Transverse colon (tissue), 4 donors: Measurements from ENCODE around the gene TTLL5.

Experiments used
- EP300 ChIP-seq: sonication (generic); formaldehyde crosslinking; IDR thresholded peaks from one replicate; pipeline ENCODE4 v1.6.1; 2017; ENCODE audit warnings: antibody characterized with exemption, low read depth
- POLR2A ChIP-seq: fragments of 450-650 bp; IDR thresholded peaks from one replicate; pipeline ENCODE4 v1.6.1; 2016; ENCODE audit warnings: antibody characterized with exemption, mild to moderate bottlenecking, moderate library complexity
- POLR2AphosphoS5 ChIP-seq, 3 donors: sonication (generic); formaldehyde crosslinking; IDR thresholded peaks; one replicate each; pipeline ENCODE4 v1.6.1; 2016; ENCODE audit warnings: antibody characterized with exemption in 3 of 3
- TF ChIP-seq, protein P1 (sequence below), 5 experiments: fragments of 200-600 bp in 3 of 5; fragments of 450-650 bp in 2 of 5; sonication (generic) in 3 of 5; IDR thresholded peaks; 1 replicate in 2 of 5; 2 replicates in 3 of 5; pipeline ENCODE4 v1.5.1; 2016 to 2017; ENCODE audit warnings: antibody characterized with exemption in 5 of 5, inconsistent platforms in 3 of 5, mild to moderate bottlenecking in 2 of 5, moderate library complexity in 1 of 5

DNA sequence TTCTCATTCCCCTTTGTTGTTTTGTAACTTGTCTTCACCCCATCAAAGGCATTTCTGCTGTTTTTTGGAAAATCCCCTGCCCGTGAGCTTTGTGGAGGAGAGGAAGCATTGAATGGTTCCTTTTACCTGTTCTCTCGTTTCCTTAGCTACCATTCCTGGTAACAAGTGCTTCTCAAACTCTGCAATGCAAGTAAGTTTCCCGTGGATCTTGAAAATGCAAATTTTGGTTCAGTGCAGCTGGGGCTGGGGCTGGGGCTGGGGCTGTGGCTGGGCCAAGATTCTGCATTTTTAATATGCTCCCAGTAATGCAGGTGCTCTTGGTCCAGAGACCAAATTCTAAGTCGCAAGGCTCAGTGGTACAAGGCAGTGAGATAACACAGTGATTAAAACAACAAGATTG, 151.6 kb downstream of the TTLL5 start:
- TF ChIP-seq POLR2AphosphoS5 (IDR thresholded peaks at IDR 0.05) (no peak), POLR2A (no peak), EP300 (no peak)
- TF ChIP-seq, protein P1, sequence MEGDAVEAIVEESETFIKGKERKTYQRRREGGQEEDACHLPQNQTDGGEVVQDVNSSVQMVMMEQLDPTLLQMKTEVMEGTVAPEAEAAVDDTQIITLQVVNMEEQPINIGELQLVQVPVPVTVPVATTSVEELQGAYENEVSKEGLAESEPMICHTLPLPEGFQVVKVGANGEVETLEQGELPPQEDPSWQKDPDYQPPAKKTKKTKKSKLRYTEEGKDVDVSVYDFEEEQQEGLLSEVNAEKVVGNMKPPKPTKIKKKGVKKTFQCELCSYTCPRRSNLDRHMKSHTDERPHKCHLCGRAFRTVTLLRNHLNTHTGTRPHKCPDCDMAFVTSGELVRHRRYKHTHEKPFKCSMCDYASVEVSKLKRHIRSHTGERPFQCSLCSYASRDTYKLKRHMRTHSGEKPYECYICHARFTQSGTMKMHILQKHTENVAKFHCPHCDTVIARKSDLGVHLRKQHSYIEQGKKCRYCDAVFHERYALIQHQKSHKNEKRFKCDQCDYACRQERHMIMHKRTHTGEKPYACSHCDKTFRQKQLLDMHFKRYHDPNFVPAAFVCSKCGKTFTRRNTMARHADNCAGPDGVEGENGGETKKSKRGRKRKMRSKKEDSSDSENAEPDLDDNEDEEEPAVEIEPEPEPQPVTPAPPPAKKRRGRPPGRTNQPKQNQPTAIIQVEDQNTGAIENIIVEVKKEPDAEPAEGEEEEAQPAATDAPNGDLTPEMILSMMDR (IDR thresholded peaks at IDR 0.05) = no peak
